Thymus (tissue), 11 donors: ENCODE measurements around the gene VAPB. TPM values are rescaled to one million over a fixed set of nuclear protein-coding genes. Genes with fewer than 3 reads are reported as not detected.

Experiments
- DNase-seq, 9 donors: peaks; one replicate each; pipeline ENCODE4 v3.0.0-alpha.2; 2013; ENCODE audit warnings: low spot score in 9 of 9, low read depth in 6 of 9, missing footprints in 1 of 9
- H3K27ac ChIP-seq, 2 donors: one replicate each; pipeline ENCODE4 v1.5.1; 2013; ENCODE audit warnings: control low read depth in 1 of 2, low read depth in 1 of 2, low read length in 1 of 2, mild to moderate bottlenecking in 1 of 2, moderate library complexity in 1 of 2
- H3K27me3 ChIP-seq, 2 donors: one replicate each; pipeline ENCODE4 v1.5.1; 2013; ENCODE audit warnings: low read length in 1 of 2; ENCODE audit not compliant: control insufficient read depth in 2 of 2, insufficient read depth in 1 of 2
- H3K36me3 ChIP-seq, 2 donors: one replicate each; pipeline ENCODE4 v1.5.1; 2013; ENCODE audit warnings: low read length in 1 of 2, mild to moderate bottlenecking in 1 of 2, moderate library complexity in 1 of 2; ENCODE audit not compliant: control insufficient read depth in 2 of 2, insufficient read depth in 2 of 2
- H3K4me1 ChIP-seq, 2 donors: one replicate each; pipeline ENCODE4 v1.5.1; 2013; ENCODE audit warnings: low read length in 2 of 2; ENCODE audit not compliant: control insufficient read depth in 2 of 2, insufficient read depth in 2 of 2
- H3K4me3 ChIP-seq, 2 donors: one replicate each; pipeline ENCODE4 v1.5.1; 2013; ENCODE audit warnings: low read length in 2 of 2, control low read depth in 1 of 2, mild to moderate bottlenecking in 1 of 2
- H3K9me3 ChIP-seq, 2 donors: one replicate each; pipeline ENCODE4 v1.5.1; 2013; ENCODE audit warnings: low read length in 1 of 2, mild to moderate bottlenecking in 1 of 2; ENCODE audit not compliant: control insufficient read depth in 2 of 2, insufficient read depth in 1 of 2
- WGBS: extraction: QIAGEN DNeasy Blood & Tissue Kit; methylation state at CpG from one replicate; pipeline ENCODE4 v1.1.7; 2013; 5-methylcytosine and 5-hydroxymethylcytosine counted together
- polyA plus RNA-seq: library from polyadenylated mRNA; stranded (reverse); fragments of 200-250 nt; gene quantifications from one replicate; pipeline ENCODE4 v1.2.3, GENCODE V29; 2013
- total RNA-seq: library from RNA; stranded (reverse); fragments of 120-200 nt; gene quantifications from one replicate; pipeline ENCODE4 v1.2.4, GENCODE V29; 2013
- donor health status: healthy.

VAPB gene
- total and polyA plus RNA-seq, 2 donors = 7.6 to 29.0 TPM

GRCh38 chr20:58374906-58375758, 13.9 kb upstream of the VAPB start:
- 69% methylated on average over 8 of the region's 8 CpGs for WGBS
- DNase-seq = no peak

GRCh38 chr20:58375759-58376352, 13.2 kb upstream of the VAPB start:
- no peak for DNase-seq
- H3K36me3 ChIP-seq = no peaks in the 10 kb centered on the region
- no peaks in the 10 kb centered on the region for H3K9me3 ChIP-seq

More at GRCh38 chr20:58374906-58375758, 13.9 kb upstream of the VAPB start:
- H3K9me3 ChIP-seq = no peaks in the 10 kb centered on the region
- no peaks in the 10 kb centered on the region for H3K36me3 ChIP-seq
- H3K4me1 ChIP-seq = no peaks in the 10 kb centered on the region
- no peak overlapping the region for H3K27ac ChIP-seq
- H3K27me3 ChIP-seq = no peaks in the 10 kb centered on the region
- no peak overlapping the region for H3K4me3 ChIP-seq

GRCh38 chr20:58377017-58377416, 12.0 kb upstream of the VAPB start:
- 86% methylated on average over 1 of the region's 1 CpG for WGBS
- H3K36me3 ChIP-seq = no peaks in the 10 kb centered on the region
- no peak for DNase-seq
- H3K9me3 ChIP-seq = no peaks in the 10 kb centered on the region
- H3K4me3 ChIP-seq = no peak overlapping the region
- H3K4me1 ChIP-seq = no peaks in the 10 kb centered on the region
- no peak overlapping the region for H3K27ac ChIP-seq
- H3K27me3 ChIP-seq = no peaks in the 10 kb centered on the region

More at GRCh38 chr20:58375759-58376352, 13.2 kb upstream of the VAPB start:
- no peak overlapping the region for H3K4me3 ChIP-seq
- H3K4me1 ChIP-seq = no peaks in the 10 kb centered on the region
- H3K27ac ChIP-seq = no peak overlapping the region
- no peaks in the 10 kb centered on the region for H3K27me3 ChIP-seq
- WGBS = 93% methylated on average over 10 of the region's 10 CpGs

- Histone ChIP-seq H3K4me1 (no peaks in the 10 kb centered on the region), H3K4me3 (no peak overlapping the region), H3K9me3 (no peaks in the 10 kb centered on the region), H3K27ac (no peak overlapping the region), H3K36me3 (no peaks in the 10 kb centered on the region), H3K27me3 (no peaks in the 10 kb centered on the region)
- no peak for DNase-seq
- WGBS = 59% methylated on average over 7 of the region's 7 CpGs
These were observed 11.1 kb upstream of the VAPB start for GRCh38 chr20:58377766-58378401.

- Histone ChIP-seq H3K27me3 (no peaks in the 10 kb centered on the region), H3K4me1 (no peaks in the 10 kb centered on the region), H3K4me3 (no peak overlapping the region), H3K9me3 (no peaks in the 10 kb centered on the region), H3K27ac (no peak overlapping the region), H3K36me3 (no peaks in the 10 kb centered on the region)
- DNase-seq = no peak
- WGBS = 65% methylated on average over 3 of the region's 3 CpGs
These were observed 10.3 kb upstream of the VAPB start for GRCh38 chr20:58378704-58379103.

GRCh38 chr20:58381627-58382026, 7.4 kb upstream of the VAPB start:
- no peaks in the 10 kb centered on the region for H3K4me1 ChIP-seq
- no peaks in the 10 kb centered on the region for H3K27me3 ChIP-seq
- H3K4me3 ChIP-seq = no peak overlapping the region
- no peak overlapping the region for H3K27ac ChIP-seq
- DNase-seq = no peak
- H3K9me3 ChIP-seq = no peaks in the 10 kb centered on the region
- no peaks in the 10 kb centered on the region for H3K36me3 ChIP-seq
- WGBS = 96% methylated on average over 7 of the region's 7 CpGs

- WGBS = 95% methylated on average over 4 of the region's 4 CpGs
- no peaks in the 10 kb centered on the region for H3K36me3 ChIP-seq
These were observed 6.9 kb upstream of the VAPB start for GRCh38 chr20:58382096-58382495.

GRCh38 chr20:58384821-58385220, 4.2 kb upstream of the VAPB start:
- Histone ChIP-seq H3K27ac (no peak overlapping the region), H3K9me3 (no peaks in the 10 kb centered on the region), H3K4me1 (peaks cover 2% of the 10 kb centered on the region in 2 donors), H3K36me3 (no peaks in the 10 kb centered on the region), H3K4me3 (no peak overlapping the region), H3K27me3 (no peaks in the 10 kb centered on the region)
- DNase-seq = no peak
- WGBS = 97% methylated on average over 5 of the region's 5 CpGs

More at GRCh38 chr20:58382096-58382495, 6.9 kb upstream of the VAPB start:
- Histone ChIP-seq H3K4me3 (no peak overlapping the region), H3K27me3 (no peaks in the 10 kb centered on the region), H3K9me3 (no peaks in the 10 kb centered on the region), H3K4me1 (no peaks in the 10 kb centered on the region), H3K27ac (no peak overlapping the region)
- DNase-seq = no peak

GRCh38 chr20:58388028-58388601, 914 bp upstream of the VAPB start:
- H3K27ac ChIP-seq = no peak overlapping the region
- H3K4me3 ChIP-seq = peak overlapping the region; percentile 54 to 83
- H3K9me3 ChIP-seq = no peaks in the 10 kb centered on the region
- peaks cover 13% of the 10 kb centered on the region in 2 donors for H3K4me1 ChIP-seq
- H3K27me3 ChIP-seq = no peaks in the 10 kb centered on the region
- DNase-seq = no peak
- peaks cover 0 to 12% of the 10 kb centered on the region in 2 donors for H3K36me3 ChIP-seq
- WGBS = 87% methylated on average over 4 of the region's 4 CpGs
